Thyroid gland (tissue), 4 donors: ENCODE results near the gene SELENOF.

Source experiments
- CTCF ChIP-seq, 6 experiments: fragments of 200-600 bp in 3 of 6; fragments of 450-650 bp in 3 of 6; sonication (generic) in 3 of 6; IDR thresholded peaks; one replicate each; pipeline ENCODE4 v1.5.1; 2016 to 2019; ENCODE audit warnings: antibody characterized with exemption in 6 of 6, mild to moderate bottlenecking in 2 of 6, inconsistent platforms in 1 of 6, moderate library complexity in 1 of 6
- POLR2A ChIP-seq, 2 donors: fragments of 450-650 bp; IDR thresholded peaks; one replicate each; pipeline ENCODE4 v1.6.1; 2017; ENCODE audit warnings: antibody characterized with exemption in 2 of 2, mild to moderate bottlenecking in 2 of 2, moderate library complexity in 1 of 2

DNA sequence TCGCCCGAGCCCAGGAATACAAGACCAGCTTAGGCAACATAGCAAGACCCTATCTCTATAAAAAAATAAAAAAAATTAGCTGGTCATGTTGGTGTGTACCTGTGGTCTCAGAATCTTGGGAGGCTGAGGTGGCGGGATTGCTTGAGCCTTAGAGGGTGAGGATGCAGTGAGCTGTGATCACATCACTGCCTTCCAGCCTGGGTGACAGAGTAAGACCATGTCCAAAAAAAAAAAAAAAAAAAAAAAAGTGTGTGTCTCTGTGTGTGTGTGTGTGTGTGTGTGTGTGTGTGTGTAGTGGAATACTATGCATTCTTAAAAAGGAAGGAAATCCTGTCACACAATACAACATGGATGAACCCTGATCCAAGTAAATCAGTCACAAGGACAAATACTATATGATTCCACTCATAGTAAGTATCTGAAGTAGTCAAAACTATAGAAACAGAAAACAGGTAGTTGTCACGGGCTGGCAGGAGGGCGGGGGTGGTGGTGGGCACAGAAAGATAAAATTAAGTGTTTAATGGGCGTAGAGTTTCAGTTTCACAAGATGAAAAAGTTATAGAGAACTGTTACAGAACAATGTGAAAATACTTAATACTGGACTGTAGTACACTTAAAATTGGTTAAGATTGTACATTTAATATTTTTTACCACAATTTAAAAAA lies 47.8 kb downstream of the SELENOF start:
- TF ChIP-seq CTCF (IDR thresholded peaks at IDR 0.05) (no peak), POLR2A (IDR thresholded peaks at IDR 0.05) (no peak)
